HG03342 (cell line): ENCODE measurements around the gene COL2A1.

Source experiments
- ATAC-seq: cut with Tn5 transposase; IDR thresholded peaks from one replicate; pipeline ENCODE4 v1.9.1; 2021; ENCODE audit warnings: mild to moderate bottlenecking, moderate library complexity; ENCODE audit not compliant: unreplicated experiment

The COL2A1 gene

DNA sequence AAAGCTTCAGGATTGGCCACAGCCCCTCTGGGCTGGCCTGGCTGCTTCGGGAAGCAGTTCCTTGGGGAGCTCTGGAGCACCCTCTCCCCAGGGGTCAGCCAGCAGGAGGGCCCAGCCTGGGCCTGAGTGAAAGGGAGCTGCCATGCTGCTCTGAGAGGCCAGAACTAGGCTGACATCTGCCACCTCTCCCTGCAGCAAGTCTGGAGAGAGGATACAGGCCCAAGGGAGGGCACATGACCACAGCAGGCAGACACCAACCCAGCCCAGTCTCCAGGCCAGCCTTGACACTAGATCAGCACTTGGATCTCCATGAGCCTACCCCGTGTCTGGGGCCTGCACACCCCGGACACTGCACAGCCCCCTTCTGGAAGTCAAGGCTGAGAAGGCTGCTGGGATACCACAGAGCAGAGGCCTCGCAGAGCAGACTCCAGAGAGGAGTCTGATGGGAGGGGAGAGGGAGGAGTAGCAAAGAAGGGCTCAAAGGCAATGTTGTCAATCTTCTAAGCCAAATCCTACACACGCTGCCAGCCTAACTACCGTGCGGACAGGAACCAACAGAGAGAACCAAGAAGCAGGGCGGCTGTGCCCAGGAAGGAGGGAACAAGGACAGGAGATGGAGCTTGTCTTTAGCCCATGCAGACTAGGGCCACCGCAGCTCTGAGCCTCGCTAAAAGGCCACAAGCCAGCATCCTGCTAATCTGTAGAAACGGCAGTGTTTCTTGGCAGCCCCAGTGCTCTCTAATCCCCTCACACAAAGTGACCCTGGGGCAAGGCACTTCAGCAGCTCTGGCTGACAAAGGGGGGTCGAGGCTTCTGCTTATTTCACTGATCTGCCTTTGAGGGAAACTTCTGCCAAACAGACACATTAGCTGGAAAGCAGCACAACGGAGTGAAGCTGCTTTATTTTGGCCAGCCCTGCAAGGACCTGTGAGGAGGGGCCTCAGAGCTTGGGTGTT, 12.9 kb downstream of the COL2A1 start:
- no peak for ATAC-seq

DNA sequence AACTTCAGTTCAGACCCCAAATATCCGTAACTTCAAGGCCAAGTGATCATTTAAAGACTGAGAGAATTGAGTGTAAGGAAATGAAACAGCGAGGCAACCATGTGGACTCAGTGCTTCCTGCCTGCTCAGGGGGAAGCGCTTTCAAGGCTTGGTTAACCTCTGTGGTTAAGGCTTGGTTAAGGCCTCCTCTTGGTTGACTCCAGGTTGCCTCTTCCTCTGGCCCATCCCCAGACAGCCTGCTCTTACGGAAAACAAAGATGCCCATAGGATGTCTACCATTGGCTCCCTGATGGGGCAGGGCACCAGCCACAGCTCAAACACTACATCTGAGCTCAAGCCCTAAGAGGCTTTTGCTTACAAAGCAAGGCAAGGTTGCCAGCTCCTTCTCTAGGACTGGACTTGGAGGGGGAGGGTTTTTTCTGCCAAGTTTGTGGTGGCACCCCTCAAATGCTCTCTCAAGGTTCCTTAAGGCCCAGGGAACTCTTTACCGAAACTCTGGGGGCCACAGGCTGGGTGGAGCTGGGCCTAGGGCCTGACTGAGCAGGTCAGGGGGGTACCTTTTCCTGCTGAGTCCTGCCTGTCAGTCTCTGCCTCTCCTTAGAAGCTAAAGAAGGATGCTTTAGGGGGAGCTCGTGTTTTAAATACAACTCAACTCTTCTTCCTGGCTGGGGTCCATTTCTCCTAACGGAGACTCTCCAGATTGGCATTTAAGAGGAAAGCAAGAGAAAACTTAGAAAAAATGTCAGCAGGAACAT, 13.7 kb downstream of the COL2A1 start:
- peak; percentile 89 for ATAC-seq

DNA sequence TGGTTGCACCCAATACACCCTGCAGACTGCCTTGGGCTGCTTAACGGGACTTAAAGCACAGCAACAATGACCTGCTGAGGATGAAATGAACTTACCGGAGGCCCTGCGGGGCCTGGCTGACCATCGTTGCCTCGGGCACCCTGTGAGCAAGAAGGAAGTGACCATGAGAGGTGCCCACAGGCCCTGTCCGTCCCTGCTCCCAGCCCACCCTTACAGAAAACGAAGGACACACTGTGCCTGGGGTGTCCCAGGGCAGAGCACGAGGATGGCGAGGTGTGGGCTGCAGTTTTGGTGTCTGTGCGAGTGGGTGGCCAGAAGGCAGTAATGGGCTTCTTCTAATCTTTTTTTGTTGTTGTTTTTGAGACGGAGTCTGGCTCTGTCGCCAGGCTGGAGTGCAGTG, 14.6 kb downstream of the COL2A1 start:
- ATAC-seq = no peak

DNA sequence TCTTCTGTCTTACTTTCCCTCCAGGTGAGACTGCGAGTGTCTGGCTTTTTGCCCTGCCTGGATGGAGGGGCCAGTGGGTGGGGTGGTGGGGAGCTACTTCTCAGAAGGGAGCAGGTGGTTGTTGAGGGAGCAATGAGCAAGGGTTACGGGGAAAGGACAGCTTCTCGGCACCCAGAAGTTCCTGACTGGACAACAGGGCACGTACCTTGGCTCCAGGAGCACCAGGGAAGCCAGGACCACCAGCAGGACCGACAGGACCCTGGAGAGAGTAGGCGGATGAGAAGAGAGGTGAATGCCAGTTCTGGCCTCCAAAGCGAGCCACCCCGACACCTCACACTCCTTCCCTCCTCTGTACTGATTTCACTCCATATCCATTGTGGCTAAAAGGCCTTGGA, 15.3 kb downstream of the COL2A1 start:
- ATAC-seq = no peak

DNA sequence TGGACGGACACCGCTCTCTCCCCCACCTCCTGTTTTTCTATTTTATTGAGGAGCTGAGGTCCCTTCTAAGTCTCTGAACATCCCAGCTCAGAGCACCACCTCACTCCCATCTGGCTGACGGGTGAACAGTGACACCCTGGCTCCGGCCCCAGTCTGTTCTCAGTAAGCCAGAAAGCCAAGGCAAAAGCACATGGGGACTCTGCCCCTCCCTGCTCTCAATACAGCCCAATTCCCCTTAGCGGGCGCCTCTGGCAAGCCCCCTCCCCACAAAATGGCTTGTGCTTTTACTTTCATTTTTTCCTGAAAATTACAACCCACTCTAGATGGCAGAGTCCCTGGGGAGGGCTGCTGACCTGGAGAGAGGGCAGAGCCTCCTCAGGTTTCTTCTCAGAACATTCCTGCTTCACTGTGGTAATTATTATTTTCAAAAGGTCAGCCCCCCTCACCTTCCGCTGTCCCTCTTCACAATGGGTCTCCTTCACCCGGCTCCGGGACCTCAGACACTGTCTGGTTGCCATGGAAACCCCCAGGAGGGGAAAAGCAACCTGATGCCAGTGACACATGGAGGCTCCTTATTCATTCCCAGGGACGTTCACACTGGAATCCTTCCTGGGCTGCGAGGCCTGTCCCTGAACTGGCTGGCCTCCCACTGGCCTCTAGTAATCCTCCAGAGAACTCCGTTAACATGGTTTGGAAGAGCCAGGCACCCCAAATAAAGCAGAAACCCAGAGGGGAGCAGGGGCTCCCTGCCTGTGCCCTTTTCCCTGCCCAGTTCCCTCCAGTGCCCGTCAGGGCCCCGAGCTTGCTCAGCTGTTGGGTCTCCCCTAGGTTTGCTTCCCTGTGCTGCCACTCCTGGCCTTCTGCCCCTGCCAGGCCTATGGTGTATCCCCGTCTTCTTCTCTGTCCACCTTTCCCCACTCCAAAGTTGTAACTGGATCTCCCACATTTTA, 15.9 kb downstream of the COL2A1 start:
- no peak for ATAC-seq

DNA sequence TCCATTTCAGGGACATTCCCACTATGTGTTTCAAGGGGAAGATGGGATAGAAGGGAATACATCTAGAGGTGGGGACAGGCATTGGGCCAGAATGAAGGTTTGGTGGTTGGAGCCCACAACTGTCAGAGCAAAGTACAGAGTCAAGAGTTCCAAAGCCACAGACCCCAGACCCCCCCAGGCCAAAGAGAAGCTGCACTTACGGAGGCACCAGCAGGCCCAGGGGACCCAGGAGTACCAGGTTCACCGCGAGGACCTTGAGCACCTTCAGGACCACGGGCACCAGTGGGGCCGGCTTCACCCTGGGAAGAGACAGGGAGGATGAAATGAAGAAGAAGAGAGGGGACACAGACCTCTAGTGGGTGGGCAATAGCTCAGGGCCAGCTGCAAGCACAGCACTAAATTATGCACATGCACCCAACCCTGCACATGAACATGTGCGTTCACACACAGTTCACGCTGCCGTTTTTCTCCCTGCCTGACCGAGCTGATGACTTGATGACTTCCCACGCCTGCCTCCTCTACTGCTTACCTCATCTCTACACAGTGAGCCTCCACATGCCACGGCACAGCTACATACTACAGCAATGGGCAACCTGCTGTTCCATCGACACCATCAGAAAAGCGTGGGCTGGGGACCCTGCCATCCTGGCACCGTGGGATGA, 16.7 kb downstream of the COL2A1 start:
- no peak for ATAC-seq

DNA sequence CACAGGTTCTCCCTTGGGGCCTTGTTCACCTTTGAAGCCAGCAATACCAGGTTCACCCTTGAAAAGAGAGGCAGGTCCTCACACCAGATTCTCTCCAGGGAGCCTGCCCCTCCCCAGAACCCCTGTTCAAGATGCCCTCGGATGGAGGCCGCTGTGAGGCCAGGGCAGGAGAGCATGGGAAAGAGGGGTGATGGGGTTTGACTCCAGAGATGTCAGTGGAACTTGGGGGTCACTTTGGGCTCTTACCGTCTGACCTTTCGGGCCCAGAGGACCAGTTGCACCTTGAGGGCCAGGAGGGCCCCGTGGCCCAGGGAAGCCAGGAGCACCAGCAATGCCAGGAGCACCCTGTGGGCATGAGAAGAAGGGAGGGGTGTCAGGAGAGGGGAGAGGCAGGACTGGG, 17.4 kb downstream of the COL2A1 start:
- no peak for ATAC-seq

DNA sequence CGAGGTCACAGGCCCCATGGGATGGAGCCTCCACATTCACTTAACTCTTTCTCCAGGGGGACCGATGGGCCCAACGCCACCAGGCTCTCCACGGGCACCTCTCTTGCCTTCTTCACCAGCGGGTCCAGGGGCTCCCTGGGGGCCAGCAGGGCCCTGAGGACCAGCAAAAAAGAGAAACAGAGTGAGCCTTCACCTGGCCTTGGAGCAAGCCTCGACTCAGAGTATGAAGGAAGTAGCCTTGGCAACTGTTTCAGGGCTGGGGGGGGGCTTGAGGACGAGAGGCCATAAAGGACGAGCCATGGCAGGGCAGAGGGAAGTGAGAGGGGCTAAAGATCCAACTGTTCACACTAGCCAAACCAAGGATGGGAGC, 18.0 kb downstream of the COL2A1 start:
- no peak for ATAC-seq

DNA sequence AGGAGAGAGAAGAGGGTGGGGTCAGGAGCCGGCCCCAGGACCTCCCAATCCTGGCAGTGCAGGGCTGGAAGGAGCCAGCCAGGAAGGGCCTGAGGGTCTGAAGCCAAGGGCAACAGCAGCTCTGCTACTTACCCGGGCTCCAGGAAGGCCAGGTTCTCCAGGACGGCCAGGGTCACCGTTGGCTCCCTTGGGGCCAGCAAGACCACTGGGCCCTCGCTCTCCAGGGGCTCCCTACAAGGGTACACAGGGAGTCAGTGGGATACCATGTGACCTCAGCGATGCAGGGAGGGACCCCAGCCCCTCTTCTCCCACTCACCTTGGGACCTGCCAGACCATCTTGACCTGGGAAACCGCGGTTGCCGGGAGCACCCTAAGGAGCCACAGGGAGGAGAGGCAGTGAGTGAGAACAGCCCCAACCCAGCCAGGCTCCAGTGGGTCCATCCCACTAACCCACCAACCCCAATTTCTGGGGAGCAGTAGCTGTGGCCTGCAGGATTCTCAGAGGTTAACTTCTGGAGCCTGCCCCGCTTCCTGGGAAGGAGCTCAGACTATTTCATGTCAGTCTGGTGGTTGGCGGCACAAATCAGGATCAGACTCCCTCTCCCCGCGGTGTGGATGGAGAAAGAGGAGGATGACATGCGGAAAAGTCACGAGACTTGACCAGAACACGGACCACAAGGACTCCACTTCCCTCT, 18.5 kb downstream of the COL2A1 start:
- no peak for ATAC-seq

DNA sequence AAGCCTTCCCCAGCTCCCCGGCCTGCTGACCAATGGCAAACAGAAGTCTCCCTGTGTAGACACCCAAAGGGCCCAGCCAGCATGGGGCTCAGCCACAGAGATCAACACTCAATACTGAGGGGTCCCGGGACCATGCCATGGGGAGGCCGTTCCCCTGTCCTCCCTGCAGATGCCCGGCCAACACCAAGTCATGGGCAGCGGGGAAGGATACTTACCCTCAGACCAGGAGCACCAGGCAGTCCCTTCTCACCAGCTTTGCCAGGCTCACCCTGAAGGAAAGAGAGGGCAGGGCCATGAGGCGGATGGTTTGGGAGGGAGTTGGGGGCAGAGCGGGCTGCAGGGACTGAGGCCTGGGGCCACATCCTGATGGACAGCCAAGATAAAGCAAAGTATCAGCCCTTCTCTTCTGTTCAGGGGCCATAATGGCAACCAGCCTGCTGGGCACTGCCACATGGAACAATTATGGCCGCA, 19.9 kb downstream of the COL2A1 start:
- ATAC-seq = no peak

DNA sequence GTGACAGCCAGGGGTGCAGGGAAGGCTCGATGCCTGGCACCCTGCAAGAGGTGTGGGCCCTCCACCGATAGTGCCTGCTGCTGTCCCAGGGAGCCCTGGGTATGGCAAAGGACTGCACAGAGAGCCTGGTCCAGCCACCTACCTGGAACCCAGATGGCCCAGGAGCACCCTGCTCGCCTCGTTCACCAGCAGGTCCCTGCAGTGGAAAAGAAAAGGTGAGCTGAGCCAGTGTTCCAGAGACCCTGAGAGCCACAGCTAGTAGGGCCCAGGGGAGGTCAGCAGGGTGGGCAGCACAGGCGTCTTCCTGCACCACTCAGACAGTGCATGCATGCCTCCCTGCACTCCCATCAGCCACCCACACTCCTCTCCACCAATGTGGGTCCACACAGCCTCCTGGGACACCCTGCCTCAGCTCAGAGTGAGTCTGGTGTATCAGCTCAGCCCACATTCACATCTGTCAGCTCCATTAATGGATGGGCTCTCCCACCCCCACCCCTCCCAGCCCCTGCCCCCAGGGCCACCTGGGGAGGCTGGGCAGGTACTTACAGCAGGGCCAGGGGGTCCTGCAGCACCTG, 20.6 kb downstream of the COL2A1 start:
- ATAC-seq = no peak

DNA sequence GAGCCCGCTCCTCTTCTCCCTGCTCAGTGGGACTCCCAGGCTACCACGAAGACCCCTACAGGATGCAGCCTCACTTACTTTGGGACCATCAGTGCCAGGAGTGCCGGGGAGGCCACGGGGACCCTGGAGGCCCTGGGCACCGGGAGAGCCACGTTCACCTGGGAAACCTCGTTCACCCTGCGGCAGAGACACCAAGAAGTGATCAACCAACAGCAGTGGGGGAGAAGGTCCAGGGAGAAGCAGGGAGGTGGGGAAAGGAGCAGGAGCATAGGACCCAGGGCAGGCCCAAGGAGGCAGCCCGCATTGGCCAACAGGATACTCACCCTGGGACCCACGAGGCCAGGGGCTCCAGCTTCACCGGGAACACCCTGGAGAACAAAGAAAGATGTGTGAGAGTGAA, 21.5 kb downstream of the COL2A1 start:
- ATAC-seq = no peak

DNA sequence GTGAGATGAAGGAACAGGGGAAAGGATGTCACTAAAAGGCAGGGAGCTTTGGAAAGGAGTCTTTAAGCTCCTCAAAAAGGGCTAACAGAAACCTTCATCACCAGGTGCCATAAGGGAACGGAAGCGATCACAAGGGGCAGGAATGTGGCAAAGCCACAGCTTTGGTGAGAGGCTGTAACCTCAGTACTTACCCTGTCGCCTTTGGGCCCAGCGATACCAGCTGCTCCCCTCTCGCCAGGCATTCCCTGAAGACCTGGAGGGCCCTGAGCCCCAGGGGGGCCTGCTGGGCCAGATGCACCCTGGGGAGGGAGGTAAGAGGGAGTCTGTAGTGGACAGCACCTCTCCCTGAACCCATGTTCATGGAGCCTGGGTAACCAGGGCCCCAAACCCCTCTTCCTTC, 22.0 kb downstream of the COL2A1 start:
- no peak for ATAC-seq

DNA sequence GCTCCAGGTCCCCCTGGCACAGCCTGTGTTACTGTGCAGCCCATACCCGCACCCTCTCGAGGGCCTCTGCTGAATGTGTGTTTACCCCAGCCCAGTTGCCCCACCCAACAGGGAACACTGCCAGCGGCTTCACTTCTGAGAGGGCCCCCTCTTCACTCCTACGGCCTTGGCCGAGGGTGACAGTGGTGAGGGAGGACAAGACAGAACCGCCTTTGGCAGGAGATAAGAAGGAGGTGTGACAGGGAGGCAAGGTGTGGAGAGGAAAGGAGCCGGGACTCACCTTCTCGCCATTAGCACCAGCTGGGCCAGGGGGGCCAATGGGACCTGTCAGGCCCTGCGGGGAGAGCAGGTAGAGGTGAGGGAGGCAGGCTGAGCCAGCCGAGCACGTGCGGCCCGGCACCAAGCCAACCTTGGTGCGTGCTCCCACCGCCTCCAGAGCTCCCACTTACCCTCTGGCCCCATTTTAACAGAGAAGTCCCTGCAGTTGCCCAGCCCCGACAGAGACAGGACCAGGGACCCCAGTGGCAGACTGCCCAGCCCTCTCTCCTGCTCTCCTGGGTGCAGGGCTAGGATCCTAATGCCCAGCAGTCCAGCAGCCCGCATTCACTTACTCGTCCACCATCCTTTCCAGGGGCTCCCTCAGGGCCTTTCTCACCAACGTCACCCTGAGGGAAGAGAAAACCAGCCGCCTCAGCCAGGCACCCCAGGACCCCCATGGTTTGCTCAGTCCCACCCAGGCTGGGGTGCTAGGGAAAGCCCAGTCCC, 22.6 kb downstream of the COL2A1 start:
- ATAC-seq = no peak

DNA sequence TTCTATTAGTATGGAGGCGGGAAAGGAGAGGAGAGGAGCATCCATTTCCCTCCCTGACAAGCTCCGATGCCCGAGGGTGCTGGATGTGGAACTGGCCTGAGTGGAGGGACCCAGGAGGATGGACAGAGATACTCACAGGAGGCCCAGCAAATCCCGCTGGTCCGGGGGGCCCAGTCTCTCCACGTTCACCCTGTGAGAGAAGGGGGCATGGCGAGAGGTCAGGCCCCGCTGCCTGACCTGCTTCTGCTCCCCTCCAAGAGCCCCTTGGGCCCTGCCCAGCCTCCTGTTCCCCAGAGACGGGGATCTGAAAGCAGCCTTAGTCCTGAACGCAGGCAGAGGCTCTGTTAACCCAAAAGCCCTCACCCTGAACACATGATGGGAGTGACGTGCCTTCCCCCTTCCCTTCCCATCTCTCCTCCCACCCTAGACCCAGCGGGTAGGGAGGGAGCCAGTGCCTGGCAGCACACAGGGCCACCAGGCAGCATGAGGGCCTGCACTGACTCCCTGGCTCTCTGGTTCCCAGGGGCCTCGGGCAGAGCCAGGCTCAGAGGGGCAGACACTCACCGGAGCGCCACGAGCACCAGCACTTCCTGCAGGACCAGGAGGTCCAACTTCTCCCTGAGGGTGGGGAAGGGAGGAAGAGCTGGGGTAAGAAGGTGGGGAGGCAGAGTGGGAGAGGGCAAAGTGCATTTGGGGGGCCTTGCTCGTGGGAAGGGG, 23.3 kb downstream of the COL2A1 start:
- no peak for ATAC-seq

DNA sequence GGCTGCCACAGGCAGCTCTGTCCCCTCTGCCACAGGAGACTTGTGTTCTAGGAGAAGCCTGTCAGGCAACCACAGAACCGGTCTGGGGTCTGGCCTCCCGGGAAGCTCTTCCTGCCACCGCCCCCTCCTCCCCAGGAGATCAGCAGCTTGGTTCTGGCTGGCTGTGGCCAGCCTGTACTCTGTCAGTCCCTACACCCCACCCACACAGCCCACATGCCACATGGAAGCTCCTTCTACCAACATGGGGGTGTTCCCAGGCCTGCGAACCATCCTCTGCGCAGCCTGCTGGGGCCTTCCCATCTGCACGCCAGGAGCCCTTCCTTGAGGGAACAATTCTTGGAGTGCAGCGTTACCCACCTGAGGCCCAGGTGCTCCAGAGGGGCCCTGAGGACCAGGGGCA, 24.1 kb downstream of the COL2A1 start:
- no peak for ATAC-seq

DNA sequence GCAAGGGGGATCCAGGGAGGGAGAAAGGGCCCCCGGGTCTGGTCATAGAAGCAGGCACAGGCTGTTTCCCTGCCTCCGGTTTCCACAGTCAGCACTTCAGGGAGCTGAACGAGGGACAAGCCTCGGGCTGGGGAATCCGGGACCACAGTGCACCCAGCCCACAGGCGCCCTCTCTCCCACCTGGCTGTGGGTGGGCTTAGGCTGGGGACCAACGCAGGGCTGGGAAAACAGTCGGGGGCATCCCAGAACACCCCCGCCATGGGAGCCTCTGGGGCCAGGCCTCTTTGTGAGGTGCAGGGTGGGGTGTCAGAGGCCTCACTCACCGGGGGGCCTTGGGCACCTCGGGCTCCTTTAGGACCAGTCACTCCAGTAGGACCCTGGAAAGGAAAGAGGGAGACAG, 24.6 kb downstream of the COL2A1 start:
- ATAC-seq = no peak

DNA sequence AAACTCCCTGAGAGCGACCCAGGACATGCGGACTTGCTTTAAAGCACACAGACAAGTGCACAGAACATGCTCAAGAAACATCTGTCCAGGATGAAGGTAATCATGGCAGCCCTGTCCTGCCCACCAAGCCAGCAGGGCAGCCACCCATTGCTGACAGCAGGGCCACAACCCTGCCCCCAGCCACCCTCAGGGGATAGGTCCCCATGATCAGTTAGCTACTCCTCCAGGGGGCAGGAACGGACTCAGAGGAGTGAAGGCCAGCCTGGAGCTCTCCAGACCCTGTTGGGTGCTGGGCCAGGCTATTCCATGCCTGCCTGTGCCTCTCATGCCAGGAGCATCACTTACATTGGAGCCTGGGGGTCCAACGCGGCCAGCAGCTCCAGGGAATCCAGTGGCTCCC, 25.1 kb downstream of the COL2A1 start:
- no peak for ATAC-seq
